H9 (cell line): ENCODE measurements around the gene POU6F2. TPM values are rescaled to one million over a fixed set of nuclear protein-coding genes. Genes with fewer than 3 reads are reported as not detected.

Source experiments
- DNase-seq: peaks from one replicate; pipeline ENCODE4 v3.0.0-alpha.2; 2017
- H2AFZ ChIP-seq: one replicate; pipeline ENCODE4 v1.6.1; 2013; ENCODE audit warnings: mild to moderate bottlenecking, low read length, control low read depth, moderate library complexity
- H2AK5ac ChIP-seq: 2 replicates; pipeline ENCODE4 v1.6.1; 2013; ENCODE audit warnings: low read length, control low read depth, mixed read lengths; ENCODE audit not compliant: insufficient read length
- H2BK120ac ChIP-seq: one replicate; pipeline ENCODE4 v1.6.1; 2013; ENCODE audit warnings: low read depth, mild to moderate bottlenecking, low read length, control low read depth, inconsistent platforms; ENCODE audit not compliant: poor library complexity, severe bottlenecking
- H2BK12ac ChIP-seq: 2 replicates; pipeline ENCODE4 v1.6.1; 2013; ENCODE audit warnings: low read length, control low read depth, mixed read lengths, low read depth; ENCODE audit not compliant: insufficient read length
- H2BK15ac ChIP-seq: 2 replicates; pipeline ENCODE4 v1.6.1; 2013; ENCODE audit warnings: low read depth, low read length, control low read depth
- H2BK20ac ChIP-seq: one replicate; pipeline ENCODE4 v1.6.1; 2013; ENCODE audit warnings: low read depth, mild to moderate bottlenecking, low read length, control low read depth, inconsistent platforms; ENCODE audit not compliant: poor library complexity, severe bottlenecking
- H2BK5ac ChIP-seq: 2 replicates; pipeline ENCODE4 v1.6.1; 2013; ENCODE audit warnings: low read length, control low read depth, mixed read lengths; ENCODE audit not compliant: insufficient read length
- H3K14ac ChIP-seq: 2 replicates; pipeline ENCODE4 v1.6.1; 2013; ENCODE audit warnings: low read length, control low read depth; ENCODE audit not compliant: insufficient read depth
- H3K18ac ChIP-seq: 2 replicates; pipeline ENCODE4 v1.6.1; 2013; ENCODE audit warnings: low read depth, mild to moderate bottlenecking, mixed read lengths, low read length, control low read depth; ENCODE audit not compliant: insufficient read length
- H3K23ac ChIP-seq: 2 replicates; pipeline ENCODE4 v1.6.1; 2013; ENCODE audit warnings: low read length, control low read depth, mixed read lengths, low read depth; ENCODE audit not compliant: insufficient read length
- H3K23me2 ChIP-seq: 2 replicates; pipeline ENCODE4 v1.6.1; 2013; ENCODE audit warnings: low read depth, mild to moderate bottlenecking, mixed read lengths, low read length, control low read depth; ENCODE audit not compliant: insufficient read length, poor library complexity, severe bottlenecking
- H3K27ac ChIP-seq: 2 replicates; pipeline ENCODE4 v1.5.1; 2013; ENCODE audit warnings: low read length, control low read depth, mixed read lengths, low read depth; ENCODE audit not compliant: insufficient read length
- H3K27me3 ChIP-seq: 2 replicates; pipeline ENCODE4 v1.6.1; 2013; ENCODE audit warnings: low read length, control low read depth, inconsistent platforms; ENCODE audit not compliant: insufficient read depth
- H3K4ac ChIP-seq: 2 replicates; pipeline ENCODE4 v1.6.1; 2013; ENCODE audit warnings: low read depth, mild to moderate bottlenecking, control low read depth, inconsistent platforms, low read length, moderate library complexity
- H3K4me1 ChIP-seq: 2 replicates; pipeline ENCODE4 v1.6.1; 2013; ENCODE audit warnings: low read length, control low read depth, inconsistent platforms; ENCODE audit not compliant: insufficient read depth
- H3K4me2 ChIP-seq: 2 replicates; pipeline ENCODE4 v1.6.1; 2013; ENCODE audit warnings: low read length, control low read depth, mixed read lengths; ENCODE audit not compliant: insufficient read length, insufficient read depth
- H3K56ac ChIP-seq: 2 replicates; pipeline ENCODE4 v1.6.1; 2013; ENCODE audit warnings: low read depth, mild to moderate bottlenecking, mixed read lengths, low read length, control low read depth; ENCODE audit not compliant: insufficient read length
- H3K79me1 ChIP-seq: 2 replicates; pipeline ENCODE4 v1.6.1; 2013; ENCODE audit warnings: low read depth, mild to moderate bottlenecking, moderate library complexity, low read length, control low read depth, inconsistent platforms; ENCODE audit not compliant: insufficient read depth, poor library complexity, severe bottlenecking
- H3K79me2 ChIP-seq: 2 replicates; pipeline ENCODE4 v1.6.1; 2013; ENCODE audit warnings: low read length, control low read depth, inconsistent platforms; ENCODE audit not compliant: insufficient read depth
- H3K9ac ChIP-seq: 2 replicates; pipeline ENCODE4 v1.6.1; 2013; ENCODE audit warnings: low read length, control low read depth, mixed read lengths; ENCODE audit not compliant: insufficient read length; ENCODE audit errors: extremely low read depth
- H3K9me3 ChIP-seq: one replicate; pipeline ENCODE4 v1.6.1; 2013; ENCODE audit warnings: low read depth, low read length, inconsistent platforms; ENCODE audit not compliant: control insufficient read depth
- H3T11ph ChIP-seq: one replicate; pipeline ENCODE4 v1.6.1; 2013; ENCODE audit warnings: mild to moderate bottlenecking, low read length, control low read depth, inconsistent platforms
- H4K20me1 ChIP-seq: one replicate; pipeline ENCODE4 v1.6.1; 2013; ENCODE audit not compliant: control insufficient read depth, insufficient read length, insufficient read depth
- H4K5ac ChIP-seq: 2 replicates; pipeline ENCODE4 v1.6.1; 2013; ENCODE audit warnings: low read depth, mild to moderate bottlenecking, mixed read lengths, low read length, control low read depth; ENCODE audit not compliant: insufficient read length
- H4K8ac ChIP-seq: replicated peaks from 2 replicates; pipeline ENCODE4 v1.6.1; 2013; ENCODE audit warnings: low read length, control low read depth, mixed read lengths, low read depth; ENCODE audit not compliant: insufficient read length
- H4K91ac ChIP-seq: 2 replicates; pipeline ENCODE4 v1.6.1; 2013; ENCODE audit warnings: low read depth, mild to moderate bottlenecking, moderate library complexity, mixed read lengths, low read length, control low read depth; ENCODE audit not compliant: insufficient read length
- H3K27ac Mint-ChIP-seq, 3 experiments: 2 replicates in 2 of 3; 3 replicates in 1 of 3; pipeline ENCODE4 v1.8.0; 2020 to 2021; ENCODE audit warnings: mixed read lengths in 3 of 3, mild to moderate bottlenecking in 1 of 3, moderate library complexity in 1 of 3
- H3K27me3 Mint-ChIP-seq: 2 replicates; pipeline ENCODE4 v1.8.0; 2021; ENCODE audit warnings: low read depth, mild to moderate bottlenecking, moderate library complexity, mixed read lengths
- H3K36me3 Mint-ChIP-seq, 3 experiments: 2 replicates in 2 of 3; 3 replicates in 1 of 3; pipeline ENCODE4 v1.8.0; 2020 to 2021; ENCODE audit warnings: low read depth in 3 of 3, mixed read lengths in 3 of 3; ENCODE audit not compliant: insufficient read depth in 1 of 3
- H3K4me1 Mint-ChIP-seq, 2 experiments: 2 replicates each; pipeline ENCODE4 v1.8.0; 2020; ENCODE audit warnings: mixed read lengths in 2 of 2
- H3K4me3 Mint-ChIP-seq, 2 experiments: 2 replicates in 1 of 2; 3 replicates in 1 of 2; pipeline ENCODE4 v1.8.0; 2020 to 2021; ENCODE audit warnings: mild to moderate bottlenecking in 2 of 2, mixed read lengths in 2 of 2, moderate library complexity in 1 of 2
- H3K9me3 Mint-ChIP-seq, 2 experiments: 2 replicates in 1 of 2; 3 replicates in 1 of 2; pipeline ENCODE4 v1.8.0; 2020; ENCODE audit warnings: mild to moderate bottlenecking in 2 of 2, mixed read lengths in 2 of 2, moderate library complexity in 1 of 2
- WGBS: extraction: QIAGEN DNeasy Blood & Tissue Kit; methylation state at CpG from one replicate; pipeline ENCODE4 v1.1.7; 2013; ENCODE audit warnings: missing lambda C conversion rate, low lambda C conversion rate, mixed read lengths; ENCODE audit not compliant: insufficient read length; ENCODE audit errors: extremely low coverage; 5-methylcytosine and 5-hydroxymethylcytosine counted together
- total RNA-seq: library from RNA; stranded (reverse); gene quantifications from 2 replicates; pipeline ENCODE4 v1.2.1, GENCODE V29; 2021
- TF ChIP-seq, protein P1 (sequence below): fragments of 200-600 bp; sonication (generic); conservative IDR thresholded peaks from 3 replicates; pipeline ENCODE4 v1.8.0; 2021; ENCODE audit warnings: antibody characterized with exemption, mild to moderate bottlenecking

Gene POU6F2
- total RNA-seq, 1 experiment from 2014 or later: 1.9 TPM

DNA sequence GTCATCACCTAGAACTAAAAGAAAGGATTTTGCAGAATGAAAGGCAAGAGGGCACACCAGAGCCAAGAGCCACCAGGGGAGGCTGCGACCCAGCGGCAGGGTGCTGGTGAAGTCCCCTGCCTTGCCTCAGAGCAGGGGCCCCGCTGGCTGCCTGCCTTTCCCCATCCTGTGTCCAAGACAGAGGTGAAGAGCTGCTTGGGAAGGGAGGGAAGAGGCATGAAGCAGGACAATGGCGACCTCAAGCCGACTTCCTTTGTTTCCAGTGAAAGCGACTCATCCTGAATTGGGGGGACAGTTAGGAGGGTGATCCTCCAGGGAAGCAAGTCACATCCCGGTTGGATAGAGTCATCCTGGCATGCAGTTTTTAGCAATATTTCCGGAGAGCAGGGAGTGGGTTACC is 333.0 kb downstream of the POU6F2 start:
- WGBS: no CpG with 5 or more reads among the region's 8 CpGs
- no peaks in the 10 kb centered on the region for H3K79me1 ChIP-seq

More for the DNA sequence above, 333.0 kb downstream of the POU6F2 start:
- H4K91ac ChIP-seq: no peak overlapping the region
- Mint-ChIP-seq H3K4me1 (peaks cover 38 to 50% of the 10 kb centered on the region in 2 experiments), H3K36me3 (peaks cover 0 to 6% (median 0%) of the 10 kb centered on the region in 3 experiments; a peak in 1 of 7 replicates), H3K27me3 (no peaks in the 10 kb centered on the region; the same call in 1 of the 2 replicates), H3K27ac (peak overlapping the region in 2 of 3 experiments; percentile 50 to 88; a peak in 3 of 7 replicates), H3K9me3 (no peaks in the 10 kb centered on the region; a peak in 2 of 5 replicates), H3K4me3 (no peak overlapping the region)
- H4K8ac ChIP-seq: no peak overlapping the region
- no peaks in the 10 kb centered on the region for H3K4me1 ChIP-seq
- H3T11ph ChIP-seq: no peak overlapping the region
- H3K14ac ChIP-seq: no peak overlapping the region
- no peaks in the 10 kb centered on the region for H4K20me1 ChIP-seq
- peak; percentile 55 for DNase-seq
- H3K27ac ChIP-seq: no peak overlapping the region
- no peak overlapping the region for H3K9ac ChIP-seq
- no peak overlapping the region for H3K4me2 ChIP-seq
- H3K27me3 ChIP-seq: no peaks in the 10 kb centered on the region
- H2BK20ac ChIP-seq: no peak overlapping the region
- no peak overlapping the region for H2BK15ac ChIP-seq
- TF ChIP-seq, protein P1, sequence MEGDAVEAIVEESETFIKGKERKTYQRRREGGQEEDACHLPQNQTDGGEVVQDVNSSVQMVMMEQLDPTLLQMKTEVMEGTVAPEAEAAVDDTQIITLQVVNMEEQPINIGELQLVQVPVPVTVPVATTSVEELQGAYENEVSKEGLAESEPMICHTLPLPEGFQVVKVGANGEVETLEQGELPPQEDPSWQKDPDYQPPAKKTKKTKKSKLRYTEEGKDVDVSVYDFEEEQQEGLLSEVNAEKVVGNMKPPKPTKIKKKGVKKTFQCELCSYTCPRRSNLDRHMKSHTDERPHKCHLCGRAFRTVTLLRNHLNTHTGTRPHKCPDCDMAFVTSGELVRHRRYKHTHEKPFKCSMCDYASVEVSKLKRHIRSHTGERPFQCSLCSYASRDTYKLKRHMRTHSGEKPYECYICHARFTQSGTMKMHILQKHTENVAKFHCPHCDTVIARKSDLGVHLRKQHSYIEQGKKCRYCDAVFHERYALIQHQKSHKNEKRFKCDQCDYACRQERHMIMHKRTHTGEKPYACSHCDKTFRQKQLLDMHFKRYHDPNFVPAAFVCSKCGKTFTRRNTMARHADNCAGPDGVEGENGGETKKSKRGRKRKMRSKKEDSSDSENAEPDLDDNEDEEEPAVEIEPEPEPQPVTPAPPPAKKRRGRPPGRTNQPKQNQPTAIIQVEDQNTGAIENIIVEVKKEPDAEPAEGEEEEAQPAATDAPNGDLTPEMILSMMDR: peak; percentile 37; the same call in 2 of the 3 replicates
- no peak overlapping the region for H2BK5ac ChIP-seq
- H2AK5ac ChIP-seq: no peak overlapping the region
- no peak overlapping the region for H2BK12ac ChIP-seq
- H3K23me2 ChIP-seq: no peaks in the 10 kb centered on the region
- H4K5ac ChIP-seq: no peak overlapping the region
- H3K23ac ChIP-seq: no peak overlapping the region
- no peak overlapping the region for H3K18ac ChIP-seq
- H2BK120ac ChIP-seq: no peak overlapping the region
- H3K56ac ChIP-seq: no peak overlapping the region
- H3K4ac ChIP-seq: no peak overlapping the region
- H3K79me2 ChIP-seq: no peaks in the 10 kb centered on the region
- no peaks in the 10 kb centered on the region for H3K9me3 ChIP-seq
- no peak overlapping the region for H2AFZ ChIP-seq
